SK-N-SH (cell line): ENCODE data around the gene TWF2. TPM values are rescaled to one million over a fixed set of nuclear protein-coding genes. Genes with fewer than 3 reads are reported as not detected.
A peak's percentile ranks its signal among the peaks of the same experiment; 100 is the strongest.

ENCODE experiments used
- ELF1 ChIP-seq: IDR thresholded peaks from 2 replicates; pipeline ENCODE4 v1.4.0; 2012
- EP300 ChIP-seq, 2 experiments: IDR thresholded peaks; 2 replicates each; pipeline versions ENCODE4 v1.4.0 to v1.6.1; 2012; ENCODE audit warnings: borderline replicate concordance in 1 of 2, low read depth in 1 of 2, low read length in 1 of 2
- FOSL2 ChIP-seq: IDR thresholded peaks from 2 replicates; pipeline ENCODE4 v1.4.0; 2012; ENCODE audit warnings: low read depth, mild to moderate bottlenecking, moderate library complexity, borderline replicate concordance
- FOXM1 ChIP-seq: IDR thresholded peaks from 2 replicates; pipeline ENCODE4 v1.4.0; 2012; ENCODE audit warnings: low read depth, mild to moderate bottlenecking
- JUND ChIP-seq: IDR thresholded peaks from 2 replicates; pipeline ENCODE4 v1.4.0; 2012
- NFIC ChIP-seq: IDR thresholded peaks from 2 replicates; pipeline ENCODE4 v1.4.0; 2012; ENCODE audit warnings: borderline replicate concordance
- SIN3A ChIP-seq: IDR thresholded peaks from 2 replicates; pipeline ENCODE4 v1.6.1; 2012; ENCODE audit warnings: low read depth, mild to moderate bottlenecking, low read length, moderate library complexity, borderline replicate concordance
- TCF12 ChIP-seq: IDR thresholded peaks from 2 replicates; pipeline ENCODE4 v1.4.0; 2012
- TEAD4 ChIP-seq: IDR thresholded peaks from 2 replicates; pipeline ENCODE4 v1.4.0; 2012; ENCODE audit warnings: mild to moderate bottlenecking, borderline replicate concordance; ENCODE audit not compliant: insufficient read depth
- polyA plus RNA-seq, 3 experiments: library from polyadenylated mRNA; depleted of rRNA; stranded (reverse); fragments of >200 nt; gene quantifications; 2 replicates each; pipeline ENCODE4 v1.2.3, GENCODE V29; 2012
- TF ChIP-seq, protein P1 (sequence below): fragments of 200-600 bp; sonication (generic); IDR thresholded peaks from 2 replicates; pipeline ENCODE4 v1.6.1; 2017; ENCODE audit warnings: antibody characterized with exemption, mild to moderate bottlenecking, moderate library complexity
- TF ChIP-seq, protein P2 (sequence below): IDR thresholded peaks from 2 replicates; pipeline ENCODE4 v1.6.1; 2012; ENCODE audit warnings: mild to moderate bottlenecking, low read depth, low read length, moderate library complexity
- TF ChIP-seq, protein P3 (sequence below): fragments of 150-350 bp; IDR thresholded peaks from 2 replicates; pipeline ENCODE4 v1.6.1; 2016; ENCODE audit warnings: mild to moderate bottlenecking, low read depth, low read length
- TF ChIP-seq, protein P4 (sequence below): IDR thresholded peaks from 2 replicates; pipeline ENCODE4 v1.4.0; 2012; ENCODE audit warnings: low read depth, borderline replicate concordance

Gene TWF2
- polyA plus RNA-seq, 1 of the 3 experiments (the other 2 are of a cell fraction) = 188 TPM

DNA sequence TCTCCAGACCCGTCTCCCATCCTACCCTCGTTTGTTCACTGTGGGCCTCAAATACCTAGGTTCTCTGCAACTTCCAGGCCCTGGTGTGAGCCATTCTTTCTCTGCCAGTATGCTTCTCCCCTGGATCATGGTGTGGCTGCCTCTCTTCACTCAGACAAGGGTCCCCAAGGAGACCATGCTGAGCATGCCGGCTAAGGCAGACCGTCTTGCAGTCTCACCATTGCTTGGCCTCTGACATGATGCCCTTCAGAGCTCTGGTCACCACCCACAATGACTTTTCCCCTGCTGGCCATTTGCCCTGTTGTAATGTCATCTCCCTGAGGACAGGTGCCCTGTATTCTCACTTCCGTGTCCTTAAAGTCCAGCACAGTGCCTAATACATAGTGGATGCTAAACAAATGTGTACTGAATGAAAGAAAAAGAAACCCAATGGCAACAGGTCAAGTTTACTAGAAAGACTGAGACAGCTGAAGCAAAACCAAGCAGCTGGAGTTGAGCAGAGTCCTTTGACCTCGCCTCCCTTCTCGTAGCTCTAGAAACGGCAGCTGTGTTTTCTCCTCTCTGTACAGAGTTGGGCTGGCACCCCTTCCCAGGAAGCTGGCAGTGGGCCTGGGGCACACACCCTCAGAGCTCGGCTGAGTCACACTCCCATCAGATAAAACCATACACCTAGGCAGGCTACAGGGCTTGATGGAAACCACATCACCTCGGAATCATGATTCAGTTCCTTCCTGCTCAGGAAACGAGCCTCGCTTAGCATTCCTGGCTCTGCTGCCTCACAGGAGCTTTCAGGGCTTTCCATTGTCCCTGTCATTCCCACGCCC is 22.2 kb downstream of the TWF2 start (continued):
- TF ChIP-seq, protein P1, sequence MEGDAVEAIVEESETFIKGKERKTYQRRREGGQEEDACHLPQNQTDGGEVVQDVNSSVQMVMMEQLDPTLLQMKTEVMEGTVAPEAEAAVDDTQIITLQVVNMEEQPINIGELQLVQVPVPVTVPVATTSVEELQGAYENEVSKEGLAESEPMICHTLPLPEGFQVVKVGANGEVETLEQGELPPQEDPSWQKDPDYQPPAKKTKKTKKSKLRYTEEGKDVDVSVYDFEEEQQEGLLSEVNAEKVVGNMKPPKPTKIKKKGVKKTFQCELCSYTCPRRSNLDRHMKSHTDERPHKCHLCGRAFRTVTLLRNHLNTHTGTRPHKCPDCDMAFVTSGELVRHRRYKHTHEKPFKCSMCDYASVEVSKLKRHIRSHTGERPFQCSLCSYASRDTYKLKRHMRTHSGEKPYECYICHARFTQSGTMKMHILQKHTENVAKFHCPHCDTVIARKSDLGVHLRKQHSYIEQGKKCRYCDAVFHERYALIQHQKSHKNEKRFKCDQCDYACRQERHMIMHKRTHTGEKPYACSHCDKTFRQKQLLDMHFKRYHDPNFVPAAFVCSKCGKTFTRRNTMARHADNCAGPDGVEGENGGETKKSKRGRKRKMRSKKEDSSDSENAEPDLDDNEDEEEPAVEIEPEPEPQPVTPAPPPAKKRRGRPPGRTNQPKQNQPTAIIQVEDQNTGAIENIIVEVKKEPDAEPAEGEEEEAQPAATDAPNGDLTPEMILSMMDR = no peak
- TF ChIP-seq FOSL2 (peak; percentile 98), NFIC (peak; percentile 99), JUND (peak; percentile 95), EP300 (IDR thresholded peaks at IDR 0.05; ENCODE audit: borderline replicate concordance in 1 of 2, low read depth in 1 of 2, low read length in 1 of 2) (peak; percentile 30 to 93; a peak in 3 of 4 replicates), TCF12 (peak; percentile 99), FOXM1 (peak; percentile 68; the same call in 1 of the 2 replicates), ELF1 (peak; percentile 69; the same call in 1 of the 2 replicates), SIN3A (peak; percentile 85; the same call in 1 of the 2 replicates), TEAD4 (peak; percentile 87)
- TF ChIP-seq, protein P2, sequence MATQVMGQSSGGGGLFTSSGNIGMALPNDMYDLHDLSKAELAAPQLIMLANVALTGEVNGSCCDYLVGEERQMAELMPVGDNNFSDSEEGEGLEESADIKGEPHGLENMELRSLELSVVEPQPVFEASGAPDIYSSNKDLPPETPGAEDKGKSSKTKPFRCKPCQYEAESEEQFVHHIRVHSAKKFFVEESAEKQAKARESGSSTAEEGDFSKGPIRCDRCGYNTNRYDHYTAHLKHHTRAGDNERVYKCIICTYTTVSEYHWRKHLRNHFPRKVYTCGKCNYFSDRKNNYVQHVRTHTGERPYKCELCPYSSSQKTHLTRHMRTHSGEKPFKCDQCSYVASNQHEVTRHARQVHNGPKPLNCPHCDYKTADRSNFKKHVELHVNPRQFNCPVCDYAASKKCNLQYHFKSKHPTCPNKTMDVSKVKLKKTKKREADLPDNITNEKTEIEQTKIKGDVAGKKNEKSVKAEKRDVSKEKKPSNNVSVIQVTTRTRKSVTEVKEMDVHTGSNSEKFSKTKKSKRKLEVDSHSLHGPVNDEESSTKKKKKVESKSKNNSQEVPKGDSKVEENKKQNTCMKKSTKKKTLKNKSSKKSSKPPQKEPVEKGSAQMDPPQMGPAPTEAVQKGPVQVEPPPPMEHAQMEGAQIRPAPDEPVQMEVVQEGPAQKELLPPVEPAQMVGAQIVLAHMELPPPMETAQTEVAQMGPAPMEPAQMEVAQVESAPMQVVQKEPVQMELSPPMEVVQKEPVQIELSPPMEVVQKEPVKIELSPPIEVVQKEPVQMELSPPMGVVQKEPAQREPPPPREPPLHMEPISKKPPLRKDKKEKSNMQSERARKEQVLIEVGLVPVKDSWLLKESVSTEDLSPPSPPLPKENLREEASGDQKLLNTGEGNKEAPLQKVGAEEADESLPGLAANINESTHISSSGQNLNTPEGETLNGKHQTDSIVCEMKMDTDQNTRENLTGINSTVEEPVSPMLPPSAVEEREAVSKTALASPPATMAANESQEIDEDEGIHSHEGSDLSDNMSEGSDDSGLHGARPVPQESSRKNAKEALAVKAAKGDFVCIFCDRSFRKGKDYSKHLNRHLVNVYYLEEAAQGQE = peak; percentile 65; the same call in 1 of the 2 replicates
- TF ChIP-seq, protein P3, sequence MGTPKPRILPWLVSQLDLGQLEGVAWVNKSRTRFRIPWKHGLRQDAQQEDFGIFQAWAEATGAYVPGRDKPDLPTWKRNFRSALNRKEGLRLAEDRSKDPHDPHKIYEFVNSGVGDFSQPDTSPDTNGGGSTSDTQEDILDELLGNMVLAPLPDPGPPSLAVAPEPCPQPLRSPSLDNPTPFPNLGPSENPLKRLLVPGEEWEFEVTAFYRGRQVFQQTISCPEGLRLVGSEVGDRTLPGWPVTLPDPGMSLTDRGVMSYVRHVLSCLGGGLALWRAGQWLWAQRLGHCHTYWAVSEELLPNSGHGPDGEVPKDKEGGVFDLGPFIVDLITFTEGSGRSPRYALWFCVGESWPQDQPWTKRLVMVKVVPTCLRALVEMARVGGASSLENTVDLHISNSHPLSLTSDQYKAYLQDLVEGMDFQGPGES = no peak
- TF ChIP-seq, protein P4, sequence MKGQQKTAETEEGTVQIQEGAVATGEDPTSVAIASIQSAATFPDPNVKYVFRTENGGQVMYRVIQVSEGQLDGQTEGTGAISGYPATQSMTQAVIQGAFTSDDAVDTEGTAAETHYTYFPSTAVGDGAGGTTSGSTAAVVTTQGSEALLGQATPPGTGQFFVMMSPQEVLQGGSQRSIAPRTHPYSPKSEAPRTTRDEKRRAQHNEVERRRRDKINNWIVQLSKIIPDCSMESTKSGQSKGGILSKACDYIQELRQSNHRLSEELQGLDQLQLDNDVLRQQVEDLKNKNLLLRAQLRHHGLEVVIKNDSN = peak; percentile 34; the same call in 1 of the 2 replicates
- TF ChIP-seq, all 33 proteins: peak for 17
